Activated CD8-positive, alpha-beta memory T cell treated with anti-CD3 and anti-CD28 coated beads, Interleukin-2, amount 10 ng/mL, durations not matched to agents 7 days and 5 days (primary cell): Measurements from ENCODE around the gene RAB35. TPM values are rescaled to one million over a fixed set of nuclear protein-coding genes. Genes with fewer than 3 reads are reported as not detected.

Source experiments
- ATAC-seq: fragments of 150-1000 bp; cut with Tn5 transposase; one replicate; pipeline ENCODE4 v1.10.0; 2021; ENCODE audit warnings: moderate library complexity
- CTCF ChIA-PET: fragments of 350-600 bp; sonication (Branson Sonifier 250); formaldehyde crosslinking; loops from one replicate; lab custom pipeline; 2021; ENCODE audit warnings: antibody characterized with exemption; lab: Charles Lee
- DNase-seq: peaks from one replicate; pipeline ENCODE4 v3.0.0-alpha.2; 2020
- H3K27ac Mint-ChIP-seq: one replicate; pipeline ENCODE4 v1.8.0; 2021; ENCODE audit warnings: mild to moderate bottlenecking, mixed read lengths
- H3K27me3 Mint-ChIP-seq: one replicate; pipeline ENCODE4 v1.8.0; 2021; ENCODE audit warnings: mixed read lengths
- H3K36me3 Mint-ChIP-seq: one replicate; pipeline ENCODE4 v1.8.0; 2021; ENCODE audit warnings: mild to moderate bottlenecking, mixed read lengths
- H3K4me1 Mint-ChIP-seq: one replicate; pipeline ENCODE4 v1.8.0; 2021; ENCODE audit warnings: mixed read lengths
- H3K4me3 Mint-ChIP-seq: one replicate; pipeline ENCODE4 v1.8.0; 2021; ENCODE audit warnings: mild to moderate bottlenecking, moderate library complexity, mixed read lengths
- H3K9me3 Mint-ChIP-seq: one replicate; pipeline ENCODE4 v1.8.0; 2022; ENCODE audit warnings: low read depth, mixed read lengths
- total RNA-seq, 2 experiments: library from RNA; stranded (reverse); gene quantifications; one replicate each; pipeline ENCODE4 v1.2.3, GENCODE V29; 2021

Gene RAB35
- total RNA-seq, 2 experiments from 2014 or later = 63.7 to 81.3 TPM

- Mint-ChIP-seq H3K27ac (peak overlapping the region; percentile 86), H3K27me3 (no peaks in the 10 kb centered on the region), H3K36me3 (peaks cover 37% of the 10 kb centered on the region), H3K4me3 (peak overlapping the region; percentile 63), H3K9me3 (no peaks in the 10 kb centered on the region), H3K4me1 (peaks cover 62% of the 10 kb centered on the region)
- CTCF ChIA-PET = interaction anchor here (0.6 to 3.6 kb wide), 10 partner anchors 10 to 149 kb away, joined by 4 to 16 read pairs (median 6); partner anchors contain the start of gene RPLP0
- ATAC-seq (peak; percentile 87), DNase-seq (peak; percentile 78)
Observed at GRCh38 chr12:120110550-120111501, 5.7 kb downstream of the RAB35 start.

- DNase-seq (no peak), ATAC-seq (no peak)
- H3K27me3 Mint-ChIP-seq = no peaks in the 10 kb centered on the region
- peaks cover 38% of the 10 kb centered on the region for H3K36me3 Mint-ChIP-seq
- no peaks in the 10 kb centered on the region for H3K9me3 Mint-ChIP-seq
- CTCF ChIA-PET = interaction anchor here (0.6 to 3.6 kb wide), 8 partner anchors 9 to 148 kb away, joined by 4 to 16 read pairs (median 6); no protein-coding TSS in a partner anchor
- H3K27ac Mint-ChIP-seq = no peak overlapping the region
- H3K4me1 Mint-ChIP-seq = peaks cover 51% of the 10 kb centered on the region
- H3K4me3 Mint-ChIP-seq = no peak overlapping the region
Observed at GRCh38 chr12:120109570-120110267, 6.8 kb downstream of the RAB35 start.

- H3K27ac Mint-ChIP-seq = no peak overlapping the region
- no peaks in the 10 kb centered on the region for H3K27me3 Mint-ChIP-seq
- ATAC-seq (no peak), DNase-seq (no peak)
- peaks cover 21% of the 10 kb centered on the region for H3K36me3 Mint-ChIP-seq
- CTCF ChIA-PET = interaction anchor here (0.5 kb wide), 1 partner anchor 103 kb away, joined by 3 read pairs; no protein-coding TSS in a partner anchor
- H3K4me3 Mint-ChIP-seq = no peak overlapping the region
- H3K4me1 Mint-ChIP-seq = peaks cover 42% of the 10 kb centered on the region
- H3K9me3 Mint-ChIP-seq = no peaks in the 10 kb centered on the region
Observed at GRCh38 chr12:120106151-120106550, 10.4 kb downstream of the RAB35 start.

- H3K27ac Mint-ChIP-seq = no peak overlapping the region
- ATAC-seq = no peak
- H3K36me3 Mint-ChIP-seq = peaks cover 23% of the 10 kb centered on the region
- H3K9me3 Mint-ChIP-seq = no peaks in the 10 kb centered on the region
- CTCF ChIA-PET = interaction anchor here (1.0 kb wide), 1 partner anchor 16 kb away, joined by 3 read pairs; no protein-coding TSS in a partner anchor
- H3K4me3 Mint-ChIP-seq = no peak overlapping the region
- no peak for DNase-seq
- peaks cover 33% of the 10 kb centered on the region for H3K4me1 Mint-ChIP-seq
- no peaks in the 10 kb centered on the region for H3K27me3 Mint-ChIP-seq
Observed at GRCh38 chr12:120103371-120103770, 13.2 kb downstream of the RAB35 start.

GRCh38 chr12:120103044-120103338 is 13.6 kb downstream of the RAB35 start:
- Mint-ChIP-seq H3K27me3 (no peaks in the 10 kb centered on the region), H3K4me1 (peaks cover 31% of the 10 kb centered on the region), H3K9me3 (no peaks in the 10 kb centered on the region), H3K36me3 (peaks cover 23% of the 10 kb centered on the region), H3K4me3 (no peak overlapping the region), H3K27ac (no peak overlapping the region)
- DNase-seq (no peak), ATAC-seq (no peak)
- CTCF ChIA-PET = interaction anchor here (1.0 kb wide), 1 partner anchor 16 kb away, joined by 3 read pairs; no protein-coding TSS in a partner anchor

- no peaks in the 10 kb centered on the region for H3K27me3 Mint-ChIP-seq
- peaks cover 28% of the 10 kb centered on the region for H3K4me1 Mint-ChIP-seq
- CTCF ChIA-PET = interaction anchor here (1.0 to 2.6 kb wide), 2 partner anchors 14 to 15 kb away, joined by 3 to 8 read pairs; partner anchors contain the start of gene RAB35
- peaks cover 22% of the 10 kb centered on the region for H3K36me3 Mint-ChIP-seq
- ATAC-seq (peak; percentile 4), DNase-seq (no peak)
- H3K9me3 Mint-ChIP-seq = no peaks in the 10 kb centered on the region
- peak overlapping the region; percentile 81 for H3K27ac Mint-ChIP-seq
- H3K4me3 Mint-ChIP-seq = no peak overlapping the region
Observed at GRCh38 chr12:120102189-120103043, 14.1 kb downstream of the RAB35 start.

- H3K4me3 Mint-ChIP-seq = peak overlapping the region; percentile 58
- H3K27ac Mint-ChIP-seq = peak overlapping the region; percentile 81
- H3K27me3 Mint-ChIP-seq = no peaks in the 10 kb centered on the region
- peaks cover 28% of the 10 kb centered on the region for H3K4me1 Mint-ChIP-seq
- DNase-seq (no peak), ATAC-seq (peak; percentile 28)
- H3K36me3 Mint-ChIP-seq = peaks cover 28% of the 10 kb centered on the region
- no peaks in the 10 kb centered on the region for H3K9me3 Mint-ChIP-seq
- CTCF ChIA-PET = interaction anchor here (1.4 to 2.6 kb wide), 2 partner anchors 14 to 15 kb away, joined by 7 to 8 read pairs; partner anchors contain the start of gene RAB35
Observed at GRCh38 chr12:120101617-120102016, 14.9 kb downstream of the RAB35 start.

- no peaks in the 10 kb centered on the region for H3K27me3 Mint-ChIP-seq
- peak overlapping the region; percentile 58 for H3K4me3 Mint-ChIP-seq
- ATAC-seq (peak; percentile 65), DNase-seq (peak; percentile 69)
- H3K4me1 Mint-ChIP-seq = peaks cover 27% of the 10 kb centered on the region
- CTCF ChIA-PET = interaction anchor here (0.8 to 2.6 kb wide), 4 partner anchors 9 to 111 kb away, joined by 3 to 8 read pairs (median 7); partner anchors contain the start of gene RAB35
- H3K27ac Mint-ChIP-seq = peak overlapping the region; percentile 81
- peaks cover 29% of the 10 kb centered on the region for H3K36me3 Mint-ChIP-seq
- H3K9me3 Mint-ChIP-seq = no peaks in the 10 kb centered on the region
Observed at GRCh38 chr12:120101182-120101581, 15.4 kb downstream of the RAB35 start.

- DNase-seq (no peak), ATAC-seq (no peak)
- Mint-ChIP-seq H3K4me1 (peaks cover 28% of the 10 kb centered on the region), H3K36me3 (peaks cover 26% of the 10 kb centered on the region), H3K4me3 (no peak overlapping the region), H3K27ac (peak overlapping the region; percentile 81), H3K27me3 (no peaks in the 10 kb centered on the region), H3K9me3 (no peaks in the 10 kb centered on the region)
- CTCF ChIA-PET = interaction anchor here (0.8 to 2.6 kb wide), 4 partner anchors 10 to 110 kb away, joined by 3 to 8 read pairs (median 7); partner anchors contain the start of gene RAB35
Observed at GRCh38 chr12:120100630-120101029, 15.9 kb downstream of the RAB35 start.

- no peak overlapping the region for H3K27ac Mint-ChIP-seq
- no peak for ATAC-seq
- H3K36me3 Mint-ChIP-seq = peaks cover 22% of the 10 kb centered on the region
- CTCF ChIA-PET = interaction anchor here (1.6 to 2.6 kb wide), 2 partner anchors 11 to 16 kb away, joined by 7 to 8 read pairs; partner anchors contain the start of gene RAB35
- no peak overlapping the region for H3K4me3 Mint-ChIP-seq
- H3K4me1 Mint-ChIP-seq = peaks cover 30% of the 10 kb centered on the region
- H3K27me3 Mint-ChIP-seq = no peaks in the 10 kb centered on the region
- no peaks in the 10 kb centered on the region for H3K9me3 Mint-ChIP-seq
- no peak for DNase-seq
Observed at GRCh38 chr12:120099738-120100137, 16.8 kb downstream of the RAB35 start.

- Mint-ChIP-seq H3K4me1 (peaks cover 36% of the 10 kb centered on the region), H3K27ac (no peak overlapping the region), H3K36me3 (peaks cover 22% of the 10 kb centered on the region), H3K27me3 (no peaks in the 10 kb centered on the region), H3K9me3 (no peaks in the 10 kb centered on the region), H3K4me3 (no peak overlapping the region)
- CTCF ChIA-PET = no interaction called here
- DNase-seq = no peak
- ATAC-seq = no peak
Observed at GRCh38 chr12:120098756-120099470, 17.6 kb downstream of the RAB35 start.
